GM18511 (cell line): ENCODE results near the gene CSTF3.
"Not testable (repeated sequence)": the region's sequence is repeated elsewhere in the genome, so short reads cannot be mapped to it uniquely, and the experiment has no call there.

Experiments used
- ATAC-seq: cut with Tn5 transposase; IDR thresholded peaks from one replicate; pipeline ENCODE4 v1.9.1; 2021; ENCODE audit warnings: mild to moderate bottlenecking, moderate library complexity; ENCODE audit not compliant: unreplicated experiment

The CSTF3 gene

GRCh38 chr11:33094157-33094556 lies 67.1 kb downstream of the CSTF3 start:
- no peak for ATAC-seq

- no peak for ATAC-seq
Observed at GRCh38 chr11:33089776-33090175, 71.5 kb downstream of the CSTF3 start.

- no peak for ATAC-seq
Observed at GRCh38 chr11:33086017-33086416, 75.3 kb downstream of the CSTF3 start.

- no peak for ATAC-seq
Observed at GRCh38 chr11:33083918-33084317, 77.4 kb downstream of the CSTF3 start.

- ATAC-seq: no peak
Observed at GRCh38 chr11:33072465-33072864, 88.8 kb downstream of the CSTF3 start.

GRCh38 chr11:33068611-33069340 lies 92.5 kb downstream of the CSTF3 start:
- ATAC-seq: no peak

GRCh38 chr11:33067294-33067693 lies 94.0 kb downstream of the CSTF3 start:
- ATAC-seq: no peak

GRCh38 chr11:33065445-33066178 lies 95.7 kb downstream of the CSTF3 start:
- ATAC-seq: peak; percentile 54

GRCh38 chr11:33064866-33065265 lies 96.4 kb downstream of the CSTF3 start:
- ATAC-seq: no peak

- ATAC-seq: no peak
Observed at GRCh38 chr11:33064033-33064825, 97.1 kb downstream of the CSTF3 start.

- ATAC-seq: peak; percentile 61
Observed at GRCh38 chr11:33063326-33063881, 97.9 kb downstream of the CSTF3 start.

GRCh38 chr11:33062137-33062536 lies 99.1 kb downstream of the CSTF3 start:
- ATAC-seq: no peak

GRCh38 chr11:33060271-33060670 lies 101.0 kb downstream of the CSTF3 start:
- ATAC-seq: no peak

GRCh38 chr11:33059331-33060007 lies 101.8 kb downstream of the CSTF3 start:
- no peak for ATAC-seq

- no peak for ATAC-seq
Observed at GRCh38 chr11:33057284-33057683, 104.0 kb downstream of the CSTF3 start.

- ATAC-seq: no peak
Observed at GRCh38 chr11:33055375-33055774, 105.9 kb downstream of the CSTF3 start.

GRCh38 chr11:33052231-33052630 lies 109.0 kb downstream of the CSTF3 start:
- no peak for ATAC-seq

- not testable (repeated sequence) for ATAC-seq
Observed at GRCh38 chr11:33049565-33050408, 111.5 kb downstream of the CSTF3 start.

- not testable (repeated sequence) for ATAC-seq
Observed at GRCh38 chr11:33048701-33049100, 112.6 kb downstream of the CSTF3 start.
